Sciatic nerve (tissue), 2 donors: ENCODE data around the gene KCNE3. TPM values are rescaled to one million over a fixed set of nuclear protein-coding genes. Genes with fewer than 3 reads are reported as not detected.
A peak's percentile ranks its signal among the peaks of the same experiment; 100 is the strongest.

Experiments
- ATAC-seq: fragments of 200-7000 bp; cut with Tn5 transposase; one replicate; pipeline ENCODE4 v1.9.1; 2020; ENCODE audit warnings: mild to moderate bottlenecking, moderate library complexity
- DNase-seq: peaks from one replicate; pipeline ENCODE4 v3.0.0-alpha.2; 2020; ENCODE audit warnings: low spot score
- intact Hi-C: fragments of 100-400 bp; cut with DNase I; formaldehyde crosslinking; loops from one replicate; pipeline ENCODE4 v1.14.2; 2022
- total RNA-seq: library from RNA; stranded (reverse); fragmentation: NEBNext Ultra II Directional; extraction: Animal tissue kit (Norgen Biotek cat#: 25700); gene quantifications from one replicate; pipeline ENCODE4 v1.2.1, GENCODE V29; 2021
- donor health status: DM: no; HTN: no; CAD: no.
- donor health status: DM: no; HTN: no; CAD: no.

The KCNE3 gene, protein sequence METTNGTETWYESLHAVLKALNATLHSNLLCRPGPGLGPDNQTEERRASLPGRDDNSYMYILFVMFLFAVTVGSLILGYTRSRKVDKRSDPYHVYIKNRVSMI
- total RNA-seq, result 9.0 TPM

DNA sequence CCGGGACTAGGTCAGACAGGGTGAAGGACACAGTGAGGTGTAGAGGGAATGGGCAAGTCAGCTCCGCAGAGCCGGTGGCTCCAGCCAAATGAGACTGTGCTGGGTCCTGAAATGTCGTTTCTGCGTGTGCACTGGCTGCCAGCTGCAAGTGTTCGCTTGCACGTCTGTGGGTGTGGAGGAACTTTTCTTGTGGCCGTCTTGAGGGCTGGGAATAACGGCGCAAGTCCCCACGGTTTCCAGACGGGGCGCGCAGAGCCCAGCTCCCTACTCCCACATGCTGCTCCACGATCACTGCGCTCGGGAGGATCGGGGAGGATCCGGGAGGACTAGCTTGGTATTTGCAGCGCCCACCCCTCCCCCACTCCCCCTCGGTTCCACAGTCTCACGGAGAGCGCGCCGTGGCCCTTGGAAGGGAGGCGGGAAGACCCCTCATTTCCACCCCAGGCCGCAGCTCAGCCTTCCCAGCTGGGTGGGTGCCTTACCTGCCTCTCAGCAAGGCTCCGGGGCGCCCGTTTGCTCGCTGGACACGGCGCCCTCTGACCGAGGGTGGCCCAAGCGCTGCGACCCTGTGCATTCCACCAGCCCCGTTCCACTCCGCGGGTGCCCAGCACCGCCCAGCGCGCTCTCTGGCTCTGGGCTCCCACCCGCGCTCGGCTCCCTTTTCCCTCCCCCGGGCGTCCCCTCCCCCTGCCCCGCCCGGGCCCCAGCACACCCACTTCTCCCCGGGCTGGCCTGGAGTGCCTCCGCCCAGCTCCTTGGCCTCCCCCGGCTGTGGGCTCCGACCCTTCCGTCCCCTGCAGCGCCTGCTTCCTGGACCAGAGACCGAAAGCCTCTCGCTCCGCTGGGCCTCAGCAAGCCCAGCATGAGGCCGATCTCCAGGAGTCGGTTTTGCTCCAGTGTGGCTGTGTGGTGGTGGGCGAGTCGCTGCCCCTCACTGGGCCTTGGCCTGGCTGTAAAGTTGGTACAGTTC lies at the start of gene KCNE3:
TSS of gene KCNE3 (minus strand) at position 634 of the 970 bp plus-strand sequence. CDS start 9,986 bp downstream, outside the sequence.
- intact Hi-C loops, result no loop called here
- ATAC-seq (peak; percentile 85), DNase-seq (peak; percentile 73)

- ATAC-seq (no peak), DNase-seq (no peak)
- intact Hi-C loops, result no loop called here
Observed at GRCh38 chr11:74507582-74507981, 40.2 kb upstream of the KCNE3 start.

DNA sequence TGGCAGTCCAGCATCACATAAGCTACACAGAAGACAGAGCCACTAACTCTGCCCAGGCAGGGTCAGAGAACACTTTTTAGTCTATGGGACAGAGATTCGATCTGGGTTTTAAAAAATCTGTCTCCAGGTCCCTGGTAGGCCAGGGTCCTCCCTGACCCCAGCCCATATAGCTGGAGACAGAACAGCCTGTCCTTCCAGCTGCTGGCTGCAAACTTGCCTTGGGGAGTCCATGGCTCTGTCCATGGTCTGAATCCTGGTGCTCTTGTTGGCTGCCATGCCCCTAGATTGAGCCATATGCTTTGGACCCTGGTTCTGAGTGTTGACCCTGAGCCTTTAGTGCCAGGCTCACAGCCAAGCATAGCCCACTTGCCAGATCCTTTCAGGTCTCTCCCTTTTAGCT lies 39.5 kb upstream of the KCNE3 start:
- intact Hi-C loops, result no loop called here
- ATAC-seq (no peak), DNase-seq (no peak)

GRCh38 chr11:74505911-74506310 lies 38.6 kb upstream of the KCNE3 start:
- no peak for ATAC-seq
- no peak for DNase-seq
- intact Hi-C loops, result no loop called here

DNA sequence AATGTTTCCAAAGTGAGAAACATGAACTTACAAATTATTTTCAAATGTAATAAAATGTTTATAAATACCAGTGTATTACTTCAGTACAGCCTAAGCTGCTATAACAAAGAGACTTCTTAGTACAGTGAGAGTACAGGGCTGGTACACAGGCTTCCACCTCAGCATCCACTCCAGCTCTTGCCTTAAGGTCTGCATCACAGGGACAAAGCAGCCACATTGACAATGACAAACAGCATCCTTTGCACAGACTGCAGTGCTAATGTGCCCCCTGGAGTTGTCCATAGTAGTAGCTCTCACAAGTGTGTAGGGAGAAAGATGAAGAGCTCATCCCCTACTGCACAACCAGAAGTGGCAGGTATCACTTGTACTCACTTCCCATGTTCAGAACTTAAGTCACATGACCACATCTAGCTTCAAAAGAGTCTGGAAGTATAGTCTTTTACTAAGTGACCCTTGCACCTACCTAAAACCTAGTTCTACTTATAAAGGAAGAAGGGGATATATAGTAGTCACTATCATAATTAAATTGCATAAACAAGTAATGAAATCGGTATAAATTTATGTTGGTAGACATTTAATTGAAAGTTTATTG lies 36.8 kb upstream of the KCNE3 start:
- DNase-seq (no peak), ATAC-seq (no peak)
- intact Hi-C loops, result no loop called here

GRCh38 chr11:74494916-74495315 lies 27.6 kb upstream of the KCNE3 start:
- intact Hi-C loops, result no loop called here
- DNase-seq (no peak), ATAC-seq (no peak)

DNA sequence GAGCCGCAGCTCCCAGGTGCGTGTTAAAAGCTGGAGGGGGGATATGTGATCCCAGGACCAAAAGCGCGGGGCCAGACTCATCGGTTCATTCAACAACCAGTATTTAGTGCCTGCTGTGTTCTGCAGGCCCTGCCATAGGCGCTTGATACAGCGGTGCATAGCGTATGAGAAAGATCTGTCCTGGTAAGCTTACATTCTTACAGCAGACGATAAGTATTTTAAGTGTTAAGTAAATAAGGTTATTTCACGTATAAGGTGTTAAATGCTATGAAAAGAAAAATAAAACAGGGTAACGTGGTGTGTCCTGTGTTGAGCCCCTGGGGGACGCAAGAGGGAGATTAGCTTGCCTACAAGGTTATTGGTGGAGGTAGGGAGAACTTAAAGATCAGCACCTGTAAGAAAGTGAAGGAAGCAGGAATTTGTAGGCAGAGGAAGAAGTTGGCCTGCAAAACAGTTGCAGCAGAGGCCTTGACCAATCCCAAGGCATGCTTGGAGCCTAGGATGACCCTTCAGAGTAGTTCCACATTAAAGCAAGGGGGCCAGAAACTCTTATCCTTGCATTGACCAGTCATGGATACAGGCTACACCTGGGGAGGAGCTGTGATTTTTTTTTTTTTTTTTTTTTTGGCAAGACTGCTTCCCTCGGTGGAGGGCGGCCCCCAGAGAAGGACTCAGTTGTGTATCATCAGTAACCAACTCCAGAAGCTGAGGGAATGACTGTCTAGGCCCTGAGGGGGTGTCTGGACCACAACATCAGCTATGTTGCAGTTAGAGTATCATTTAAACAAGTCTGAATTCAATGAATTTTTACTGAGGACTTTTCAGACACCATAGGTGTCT lies 26.7 kb upstream of the KCNE3 start:
- intact Hi-C loops, result no loop called here
- DNase-seq, result no peak
- ATAC-seq, result no peak

GRCh38 chr11:74492974-74493790 lies 25.8 kb upstream of the KCNE3 start, which contains the start of gene LIPT2:
Gene LIPT2, minus strand, starts transcription at chr11:74493724. Its CDS starts 21 bp downstream, at chr11:74493703.
- peak; percentile 100 for ATAC-seq
- intact Hi-C loops, result no loop called here
- peak; percentile 96 for DNase-seq

- ATAC-seq, result no peak
- intact Hi-C loops, result no loop called here
- DNase-seq, result no peak
Observed at GRCh38 chr11:74492084-74492483, 24.7 kb upstream of the KCNE3 start.

- ATAC-seq (no peak), DNase-seq (no peak)
- intact Hi-C loops, result no loop called here
Observed at GRCh38 chr11:74490941-74491340, 23.6 kb upstream of the KCNE3 start.

GRCh38 chr11:74487875-74488274 lies 20.5 kb upstream of the KCNE3 start:
- intact Hi-C loops, result no loop called here
- no peak for DNase-seq
- ATAC-seq, result no peak

- DNase-seq (no peak), ATAC-seq (no peak)
- intact Hi-C loops, result no loop called here
Observed at GRCh38 chr11:74485868-74486267, 18.5 kb upstream of the KCNE3 start.

DNA sequence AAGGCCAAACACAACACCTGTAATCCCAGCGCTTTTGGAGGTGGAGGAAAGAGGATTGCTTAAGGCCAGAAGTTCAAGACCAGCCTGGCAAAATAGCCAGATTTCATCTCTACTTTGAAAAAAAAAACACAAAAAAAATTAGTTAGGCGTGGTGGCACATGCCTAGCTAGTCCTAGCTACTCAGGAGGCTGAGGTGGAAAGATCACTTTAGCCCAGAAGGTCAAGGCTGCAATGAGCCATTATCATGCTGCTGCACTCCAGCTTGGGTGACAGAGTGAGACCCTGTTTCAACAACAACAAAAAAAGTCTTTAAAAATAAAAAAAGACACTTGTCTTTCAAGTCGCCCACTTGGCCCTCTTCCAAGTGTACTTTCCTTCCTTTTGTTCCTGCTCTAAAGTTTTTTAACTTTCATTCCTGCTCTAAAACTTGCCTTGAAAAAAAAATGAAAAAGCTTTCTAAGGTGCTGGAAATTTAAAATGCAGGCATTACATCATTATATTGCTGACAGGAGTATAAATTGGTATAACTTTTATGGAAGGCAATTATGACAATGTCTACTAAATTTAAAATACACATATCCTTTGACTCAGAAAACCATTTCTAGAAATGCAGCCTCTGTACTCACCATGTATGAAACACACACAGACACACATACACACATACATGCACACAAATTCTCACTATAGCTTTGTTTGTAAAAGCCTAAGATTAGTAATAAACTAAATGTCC lies 13.5 kb upstream of the KCNE3 start:
- DNase-seq (no peak), ATAC-seq (no peak)
- intact Hi-C loops, result no loop called here

DNA sequence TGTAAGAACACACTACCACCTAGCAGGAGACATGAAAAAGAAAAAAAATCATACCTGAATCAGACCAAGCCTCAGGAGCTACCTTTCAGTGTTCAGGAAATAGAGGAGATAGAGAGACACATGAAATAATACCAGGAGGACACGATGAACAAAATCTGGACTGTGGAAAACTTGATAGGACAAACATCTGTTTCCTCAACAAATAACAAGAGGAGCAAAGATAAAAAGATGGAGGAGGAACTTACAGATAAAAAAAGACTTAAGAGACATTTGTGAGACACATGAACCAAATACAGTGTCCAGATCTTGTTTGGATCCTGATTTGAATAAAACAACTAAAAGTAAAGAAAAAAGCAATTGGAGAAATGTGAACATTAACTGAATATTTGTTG lies 12.4 kb upstream of the KCNE3 start:
- ATAC-seq (no peak), DNase-seq (no peak)
- intact Hi-C loops, result no loop called here

DNA sequence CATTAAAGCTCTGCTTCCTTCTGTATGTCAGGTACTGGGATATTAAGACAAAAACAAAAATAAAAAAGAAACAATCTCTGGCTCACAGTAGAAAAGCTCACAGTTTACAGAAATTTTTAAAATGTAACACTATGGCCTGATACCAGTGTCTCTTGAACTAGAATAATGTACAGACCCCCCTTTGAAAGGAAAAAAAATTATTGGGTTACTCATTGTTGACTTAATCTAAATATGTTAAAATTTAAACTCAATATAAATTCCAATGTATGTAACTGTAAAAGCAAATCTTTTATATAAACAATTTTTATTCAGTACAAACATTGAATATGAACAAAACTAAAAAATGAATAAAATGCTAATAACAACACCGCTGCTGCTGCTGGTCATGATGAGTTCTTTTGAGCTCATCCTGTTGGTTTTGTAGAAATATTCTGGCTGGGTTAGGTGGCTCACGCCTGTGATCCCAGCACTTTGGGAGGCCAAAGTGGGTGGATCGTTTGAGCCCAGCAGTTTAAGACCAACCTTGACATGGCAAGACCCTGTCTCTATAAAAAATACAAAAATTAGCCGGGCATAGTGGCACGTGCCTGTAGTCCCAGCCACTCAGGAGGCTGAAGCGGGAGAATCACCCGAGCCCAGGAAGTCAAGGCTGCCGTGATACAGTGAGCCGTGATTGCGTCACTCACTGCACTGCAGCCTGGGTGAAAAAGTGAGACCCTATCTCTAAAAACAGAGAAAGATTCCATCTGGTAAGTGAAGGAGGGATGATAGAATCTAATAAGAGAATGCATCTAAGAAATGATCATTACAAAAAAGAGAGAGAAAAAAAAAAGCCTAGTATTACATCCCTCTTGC lies 11.8 kb upstream of the KCNE3 start:
- intact Hi-C loops, result no loop called here
- DNase-seq, result no peak
- no peak for ATAC-seq

DNA sequence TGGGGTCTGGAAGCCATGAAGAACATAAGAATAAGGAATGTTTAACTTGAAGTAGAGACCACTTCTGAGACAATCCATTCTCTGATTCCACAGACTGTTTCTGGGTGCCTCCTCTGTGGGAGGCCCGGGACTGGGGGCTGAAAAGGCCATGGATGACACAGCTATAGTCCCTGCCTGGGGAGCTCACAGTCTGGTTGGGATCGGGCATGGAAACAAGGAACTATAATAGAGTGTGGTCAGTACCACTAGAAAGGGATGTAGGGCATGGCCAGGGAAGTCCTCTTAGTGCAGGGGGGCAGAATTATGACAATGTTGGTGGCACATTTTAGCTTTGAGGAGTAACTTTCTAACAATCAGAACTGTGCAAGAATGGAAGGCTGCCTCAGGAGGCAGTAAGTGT lies 9.2 kb upstream of the KCNE3 start:
- intact Hi-C loops, result no loop called here
- DNase-seq, result no peak

GRCh38 chr11:74474316-74474715 lies 7.0 kb upstream of the KCNE3 start:
- no peak for DNase-seq
- no peak for ATAC-seq
- intact Hi-C loops, result no loop called here

More for the DNA sequence above, 9.2 kb upstream of the KCNE3 start:
- ATAC-seq, result no peak
